ENCODE data around the gene DENND1A. TPM values are rescaled to one million over a fixed set of nuclear protein-coding genes. Genes with fewer than 3 reads are reported as not detected.

Gene DENND1A
- total and polyA plus RNA-seq, 12 donors = 7.3 to 36.7 (median 19.6) TPM

DNA sequence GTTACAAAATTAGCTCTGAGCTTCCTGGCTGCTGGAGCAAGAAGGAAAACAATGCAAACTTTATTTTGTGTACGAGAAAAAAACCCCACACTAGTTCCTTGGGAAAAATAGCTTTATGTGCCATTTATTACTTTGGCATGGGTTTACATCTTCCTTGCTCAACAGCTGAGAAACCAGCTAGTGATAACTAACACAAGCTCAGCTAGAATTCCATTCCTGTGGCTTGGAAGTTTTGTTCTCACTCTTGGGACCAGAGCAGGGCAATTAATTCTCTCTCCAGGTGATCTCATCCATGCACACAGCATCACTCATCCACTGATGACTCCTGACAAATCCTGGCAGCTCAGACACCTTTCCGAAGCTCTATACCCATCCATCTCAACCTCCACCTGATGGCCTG, 469.8 kb downstream of the DENND1A start:
- no peak for TF ChIP-seq POLR2A (IDR thresholded peaks at IDR 0.05)
- TF ChIP-seq, protein P1, sequence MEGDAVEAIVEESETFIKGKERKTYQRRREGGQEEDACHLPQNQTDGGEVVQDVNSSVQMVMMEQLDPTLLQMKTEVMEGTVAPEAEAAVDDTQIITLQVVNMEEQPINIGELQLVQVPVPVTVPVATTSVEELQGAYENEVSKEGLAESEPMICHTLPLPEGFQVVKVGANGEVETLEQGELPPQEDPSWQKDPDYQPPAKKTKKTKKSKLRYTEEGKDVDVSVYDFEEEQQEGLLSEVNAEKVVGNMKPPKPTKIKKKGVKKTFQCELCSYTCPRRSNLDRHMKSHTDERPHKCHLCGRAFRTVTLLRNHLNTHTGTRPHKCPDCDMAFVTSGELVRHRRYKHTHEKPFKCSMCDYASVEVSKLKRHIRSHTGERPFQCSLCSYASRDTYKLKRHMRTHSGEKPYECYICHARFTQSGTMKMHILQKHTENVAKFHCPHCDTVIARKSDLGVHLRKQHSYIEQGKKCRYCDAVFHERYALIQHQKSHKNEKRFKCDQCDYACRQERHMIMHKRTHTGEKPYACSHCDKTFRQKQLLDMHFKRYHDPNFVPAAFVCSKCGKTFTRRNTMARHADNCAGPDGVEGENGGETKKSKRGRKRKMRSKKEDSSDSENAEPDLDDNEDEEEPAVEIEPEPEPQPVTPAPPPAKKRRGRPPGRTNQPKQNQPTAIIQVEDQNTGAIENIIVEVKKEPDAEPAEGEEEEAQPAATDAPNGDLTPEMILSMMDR (IDR thresholded peaks at IDR 0.05) = no peak
- WGBS, 4 donors = 85 to 95% (median 91%) methylated on average over 2 of the region's 2 CpGs

DNA sequence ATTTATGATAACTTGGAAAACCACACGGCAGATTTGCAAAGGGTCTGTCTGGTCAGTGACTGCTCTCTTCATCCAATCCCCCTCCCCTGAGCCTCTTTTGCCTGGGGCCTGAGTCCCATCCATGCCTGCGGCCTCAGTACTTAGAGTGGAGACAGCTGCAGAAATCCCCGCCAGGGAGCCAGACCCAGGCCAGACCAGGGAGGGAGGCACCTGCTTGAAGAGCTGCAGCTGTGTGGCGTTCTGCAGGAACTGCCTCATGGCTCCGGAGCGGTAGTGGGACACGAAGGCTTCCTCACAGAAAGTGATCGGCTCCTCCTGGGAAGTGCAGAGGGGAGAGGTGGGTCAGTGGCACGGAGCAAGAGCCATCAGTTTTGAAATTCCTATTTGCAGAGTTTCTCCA, 472.3 kb downstream of the DENND1A start:
- 88 to 92% (median 88%) methylated on average over 7 to 9 of the region's 9 CpGs for WGBS, 4 donors
- no peak overlapping the region for H3K4me3 ChIP-seq
- DNase-seq = no peak
- intact Hi-C loops (cut with DNase I) = no loop called here
- peaks cover 0 to 4% of the 10 kb centered on the region in 2 donors for H3K36me3 ChIP-seq (replicated peaks in 1 of 2)
- no peaks in the 10 kb centered on the region for H3K4me1 ChIP-seq (replicated peaks in 1 of 2)
- no peak overlapping the region for H3K27ac ChIP-seq
- no peaks in the 10 kb centered on the region for H3K27me3 ChIP-seq
- H3K9me3 ChIP-seq (replicated peaks in 1 of 3) = no peaks in the 10 kb centered on the region
- no peak for TF ChIP-seq POLR2A (IDR thresholded peaks at IDR 0.05)
- TF ChIP-seq, protein P1 (IDR thresholded peaks at IDR 0.05) = no peak

More for the DNA sequence above, 469.8 kb downstream of the DENND1A start:
- Histone ChIP-seq H3K4me3 (no peak overlapping the region), H3K9me3 (replicated peaks in 1 of 3) (no peaks in the 10 kb centered on the region), H3K4me1 (replicated peaks in 1 of 2) (no peaks in the 10 kb centered on the region), H3K27ac (no peak overlapping the region), H3K27me3 (no peaks in the 10 kb centered on the region), H3K36me3 (replicated peaks in 1 of 2) (peaks cover 0 to 4% of the 10 kb centered on the region in 2 donors)
- intact Hi-C loops (cut with DNase I) = no loop called here
- no peak for DNase-seq

DNA sequence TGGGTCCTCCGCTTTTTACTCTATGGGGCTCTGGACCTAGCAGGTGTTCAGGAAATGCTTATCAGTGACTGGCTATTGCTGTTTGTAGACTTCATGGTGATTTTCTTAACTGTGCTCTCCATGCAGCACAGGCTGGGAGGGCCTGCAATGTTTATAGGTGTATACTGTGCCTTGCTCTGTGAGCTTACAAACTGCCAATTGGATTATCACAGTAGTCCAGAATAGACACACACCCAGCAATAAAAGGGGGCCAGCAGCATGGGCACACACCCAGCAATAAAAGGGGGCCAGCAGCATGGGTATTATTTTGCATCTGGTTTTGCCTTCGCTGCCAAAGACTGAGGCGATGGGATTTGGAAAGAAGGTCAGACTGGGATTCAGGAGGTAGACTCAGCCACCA, 473.9 kb downstream of the DENND1A start:
- WGBS, 4 donors = 76 to 99% (median 95%) methylated on average over 3 of the region's 3 CpGs
- Histone ChIP-seq H3K9me3 (replicated peaks in 1 of 3) (no peaks in the 10 kb centered on the region), H3K4me1 (replicated peaks in 1 of 2) (no peaks in the 10 kb centered on the region), H3K4me3 (no peak overlapping the region), H3K36me3 (replicated peaks in 1 of 2) (peaks cover 0 to 4% of the 10 kb centered on the region in 2 donors), H3K27me3 (no peaks in the 10 kb centered on the region), H3K27ac (no peak overlapping the region)
- no peak for DNase-seq
- TF ChIP-seq, protein P1 (IDR thresholded peaks at IDR 0.05) = no peak
- TF ChIP-seq POLR2A (IDR thresholded peaks at IDR 0.05) = no peak
- intact Hi-C loops (cut with DNase I) = no loop called here

DNA sequence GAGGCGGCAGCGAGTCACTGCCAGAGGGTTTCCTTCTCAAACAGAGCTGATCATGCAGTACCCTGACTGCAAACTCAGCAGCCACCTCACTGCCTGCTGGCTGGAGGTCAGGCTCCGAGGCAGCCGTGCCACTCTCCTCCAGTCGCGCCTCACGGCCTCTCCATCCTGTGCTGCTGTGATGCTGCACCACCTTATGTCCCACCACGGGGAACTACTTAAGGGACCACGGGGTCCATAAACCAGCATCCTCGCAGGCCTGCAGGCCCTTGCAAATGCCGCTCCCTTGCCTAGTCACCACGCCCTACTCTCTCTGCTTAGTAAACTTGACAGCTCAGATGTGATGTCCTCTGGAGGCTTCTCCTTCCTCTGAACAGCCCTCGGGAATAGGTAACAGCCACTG, 474.7 kb downstream of the DENND1A start:
- intact Hi-C loops (cut with DNase I) = no loop called here
- TF ChIP-seq, protein P1 (IDR thresholded peaks at IDR 0.05) = no peak
- TF ChIP-seq POLR2A (IDR thresholded peaks at IDR 0.05) = no peak
- Histone ChIP-seq H3K4me3 (no peak overlapping the region), H3K36me3 (replicated peaks in 1 of 2) (peaks cover 0 to 4% of the 10 kb centered on the region in 2 donors), H3K27ac (no peak overlapping the region), H3K27me3 (no peaks in the 10 kb centered on the region), H3K9me3 (replicated peaks in 1 of 3) (no peaks in the 10 kb centered on the region), H3K4me1 (replicated peaks in 1 of 2) (no peaks in the 10 kb centered on the region)
- WGBS, 4 donors = 95 to 100% (median 98%) methylated on average over 13 of the region's 13 CpGs
- DNase-seq = no peak

Measured in adrenal gland (tissue), 12 donors.